NCI-H1417 (cell line): Measurements from ENCODE around the gene RECQL5.

Experiments used
- DNase-seq, 3 experiments: peaks; one replicate each; lab custom pipeline; 2025; lab: John Stamatoyannopoulos, UW

Gene RECQL5

GRCh38 chr17:75633486-75634375 is 33.2 kb downstream of the RECQL5 start:
- DNase-seq, result peak; percentile 77 to 94 (median 90)

DNA sequence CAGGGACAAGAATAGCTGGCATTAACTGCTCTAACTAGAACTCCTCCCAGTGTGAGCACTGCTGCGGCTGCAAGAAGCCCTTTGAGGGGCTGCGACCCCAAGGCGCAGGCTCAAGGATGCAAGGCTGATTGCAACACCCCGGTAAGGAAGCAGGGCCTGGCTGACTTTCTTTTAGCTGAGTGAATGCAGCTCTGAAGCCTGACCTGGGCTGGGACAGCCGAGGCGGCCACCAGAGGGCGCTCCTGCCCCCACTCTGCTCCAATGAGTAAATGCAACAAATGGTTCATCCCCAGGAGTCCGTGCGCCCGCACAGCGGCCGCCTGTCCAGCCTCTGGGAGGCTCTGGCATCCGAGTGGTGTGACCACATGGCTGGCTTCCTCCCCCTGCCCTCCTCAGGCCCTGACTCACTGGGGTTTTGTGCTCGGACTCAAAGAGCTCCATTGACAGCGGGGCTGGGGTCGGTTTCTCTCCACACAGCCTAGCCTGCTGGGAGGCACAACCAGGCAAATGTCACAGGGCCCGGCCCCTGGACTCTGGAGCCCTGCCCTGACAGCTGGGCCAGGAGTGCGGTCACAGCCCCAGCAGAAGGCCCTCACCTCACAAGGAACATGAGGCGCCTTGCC is 34.0 kb downstream of the RECQL5 start, which contains the start of gene SMIM5:
TSS of gene SMIM5 (plus strand) at position 572 of the 623 bp plus-strand sequence. CDS start 6,768 bp downstream, outside the sequence.
- peak; percentile 44 to 63 (median 59) for DNase-seq

DNA sequence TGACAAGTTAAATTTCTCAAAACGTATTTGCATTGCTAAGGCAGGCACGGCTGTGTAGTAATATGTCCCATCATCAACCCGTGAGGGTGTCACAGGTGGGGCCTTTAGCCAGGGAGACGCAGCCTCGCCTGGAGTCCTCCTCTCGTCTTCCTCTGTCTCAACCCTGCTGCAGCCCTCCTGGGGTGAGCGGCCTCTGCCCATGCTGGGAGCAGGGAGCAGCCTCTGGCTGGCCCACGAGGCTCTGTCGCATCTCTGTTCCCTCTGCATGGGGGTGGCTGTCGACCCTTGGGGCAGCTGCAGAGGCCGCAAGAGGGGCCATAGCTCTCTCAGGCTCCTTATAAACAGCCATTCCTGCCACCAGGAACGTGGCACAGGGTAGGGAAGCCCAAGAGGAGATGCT is 34.5 kb downstream of the RECQL5 start:
- DNase-seq, result no peak

DNA sequence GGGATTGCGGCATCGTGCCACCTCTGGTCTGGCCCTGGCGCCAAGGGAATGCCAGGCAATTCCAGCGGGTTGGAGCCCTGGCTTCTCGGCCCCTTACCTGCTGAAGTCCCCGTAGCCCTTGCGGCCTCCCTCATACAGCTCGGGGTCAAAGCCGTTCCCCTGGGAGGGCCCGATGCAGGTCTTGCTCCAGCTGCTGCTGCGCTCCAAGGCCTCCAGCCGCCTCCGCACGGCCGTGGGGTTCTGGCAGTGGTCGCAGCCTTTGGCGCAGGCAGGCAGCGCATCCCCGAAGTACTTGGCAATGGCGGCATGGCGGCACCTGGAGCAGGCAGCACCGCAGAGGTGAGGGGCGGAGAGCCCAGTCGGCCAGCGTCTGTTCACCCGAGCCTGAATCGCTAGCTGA is 35.6 kb downstream of the RECQL5 start:
- no peak for DNase-seq

DNA sequence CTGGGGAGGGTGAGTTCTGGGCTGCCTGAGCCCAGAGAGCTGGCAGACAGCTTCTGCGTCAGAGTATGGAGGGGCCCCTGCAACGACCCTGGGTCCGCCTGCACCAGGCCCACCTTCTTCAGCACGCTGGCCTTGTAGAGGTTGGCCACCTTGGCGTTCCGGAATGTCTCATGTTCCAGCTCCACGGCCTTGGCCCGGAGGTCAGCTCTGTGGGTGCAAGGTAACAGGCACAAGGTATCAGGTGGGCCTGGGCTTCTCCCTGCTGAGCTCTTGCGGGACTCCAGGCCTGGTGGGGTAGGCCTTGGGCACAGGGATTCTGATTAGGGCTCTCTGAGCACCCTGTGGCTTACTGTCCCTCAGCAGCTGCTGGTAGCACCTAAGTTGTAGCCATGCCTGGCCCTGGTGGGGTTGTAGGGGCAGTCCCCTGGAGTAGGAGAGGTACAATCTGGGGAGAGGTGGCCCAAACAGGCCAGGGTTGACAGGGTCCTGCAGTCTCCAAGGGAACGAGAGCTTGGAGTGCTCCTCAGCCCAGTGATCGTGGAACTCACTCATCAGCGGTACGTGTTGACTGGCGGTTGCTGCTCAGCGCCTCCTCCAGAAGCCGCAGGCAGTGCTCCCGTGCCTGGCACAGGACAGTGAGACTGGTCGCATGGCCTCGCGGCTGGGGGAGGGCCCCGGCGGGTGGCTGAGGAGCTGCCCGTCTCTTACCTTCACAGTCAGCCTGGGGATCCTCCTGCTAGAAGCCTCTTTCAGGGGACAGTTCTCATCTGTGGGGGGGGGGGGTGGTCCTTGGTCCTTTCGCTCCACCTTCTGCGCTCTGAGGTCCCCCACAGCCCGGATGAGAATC is 36.7 kb downstream of the RECQL5 start:
- DNase-seq, result no peak

DNA sequence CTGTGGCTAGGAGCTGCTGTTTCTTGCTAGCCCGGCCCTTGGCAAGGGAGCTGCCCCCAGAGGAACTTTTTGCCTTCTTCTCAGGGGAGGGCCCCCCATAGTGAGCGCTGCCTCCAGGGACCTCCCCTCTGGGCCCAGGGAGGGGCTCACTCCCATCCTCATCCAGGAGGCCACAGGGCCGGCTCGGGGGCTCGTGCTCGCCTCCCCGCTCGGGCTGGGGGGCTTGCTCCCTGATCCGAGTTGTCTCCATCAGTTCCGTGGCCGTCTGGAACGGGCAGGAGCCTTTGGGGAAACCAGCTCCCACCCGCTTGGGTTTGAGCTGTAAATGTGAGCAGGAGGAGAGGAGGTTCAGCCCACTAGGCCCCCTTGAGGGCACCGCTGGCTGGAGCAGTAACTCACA is 37.8 kb downstream of the RECQL5 start:
- no peak for DNase-seq

DNA sequence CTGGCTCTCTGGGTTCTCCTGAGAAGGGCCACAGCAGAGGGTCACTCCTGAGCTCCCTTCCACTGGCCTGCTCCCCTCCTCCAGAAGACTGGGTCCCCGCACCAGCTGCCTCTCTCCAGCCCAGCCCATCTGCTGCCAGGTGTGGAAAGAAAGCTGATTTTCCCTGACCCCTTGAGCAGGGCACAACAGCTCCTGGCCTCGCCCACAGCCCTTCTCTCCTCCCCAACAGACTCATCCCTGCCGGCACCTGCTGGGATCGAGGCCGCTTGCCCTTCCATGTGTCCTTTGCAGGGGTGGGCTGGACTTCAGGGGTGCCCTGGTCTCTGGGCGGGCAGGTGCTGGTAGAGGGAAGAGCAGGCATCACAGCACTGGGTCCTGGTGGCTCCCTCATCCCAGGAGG is 38.5 kb downstream of the RECQL5 start:
- DNase-seq, result no peak

GRCh38 chr17:75627094-75627493 is 39.9 kb downstream of the RECQL5 start:
- no peak for DNase-seq

DNA sequence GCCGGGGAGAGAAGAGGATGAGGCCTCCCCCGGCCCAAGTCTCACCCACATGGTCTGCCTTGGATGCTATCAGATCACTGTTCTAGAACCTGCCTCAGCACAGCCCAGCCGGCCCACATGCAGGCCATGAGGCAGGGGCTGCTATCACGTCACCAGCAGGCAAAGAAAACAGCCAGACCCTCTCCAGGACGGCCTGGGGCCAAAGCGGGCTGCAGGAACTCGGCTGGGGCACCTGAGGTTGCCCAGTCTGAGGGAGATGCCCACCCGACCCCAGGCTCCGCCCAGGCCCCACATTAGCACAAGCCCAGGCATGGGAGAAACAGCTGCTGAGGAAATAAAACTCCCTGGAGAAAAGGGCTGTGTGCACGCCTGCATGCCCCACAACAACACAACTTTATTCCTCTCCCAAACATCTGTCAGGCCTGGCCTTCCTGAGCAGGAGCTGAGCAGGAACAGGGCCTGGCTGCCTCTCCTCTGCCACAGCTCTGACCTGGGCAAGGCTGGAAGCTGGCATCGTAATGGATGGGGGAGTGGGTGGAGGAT is 40.4 kb downstream of the RECQL5 start:
- no peak for DNase-seq

GRCh38 chr17:75625813-75626486 is 41.0 kb downstream of the RECQL5 start:
- peak in 1 of 3 experiments; percentile 12 for DNase-seq

DNA sequence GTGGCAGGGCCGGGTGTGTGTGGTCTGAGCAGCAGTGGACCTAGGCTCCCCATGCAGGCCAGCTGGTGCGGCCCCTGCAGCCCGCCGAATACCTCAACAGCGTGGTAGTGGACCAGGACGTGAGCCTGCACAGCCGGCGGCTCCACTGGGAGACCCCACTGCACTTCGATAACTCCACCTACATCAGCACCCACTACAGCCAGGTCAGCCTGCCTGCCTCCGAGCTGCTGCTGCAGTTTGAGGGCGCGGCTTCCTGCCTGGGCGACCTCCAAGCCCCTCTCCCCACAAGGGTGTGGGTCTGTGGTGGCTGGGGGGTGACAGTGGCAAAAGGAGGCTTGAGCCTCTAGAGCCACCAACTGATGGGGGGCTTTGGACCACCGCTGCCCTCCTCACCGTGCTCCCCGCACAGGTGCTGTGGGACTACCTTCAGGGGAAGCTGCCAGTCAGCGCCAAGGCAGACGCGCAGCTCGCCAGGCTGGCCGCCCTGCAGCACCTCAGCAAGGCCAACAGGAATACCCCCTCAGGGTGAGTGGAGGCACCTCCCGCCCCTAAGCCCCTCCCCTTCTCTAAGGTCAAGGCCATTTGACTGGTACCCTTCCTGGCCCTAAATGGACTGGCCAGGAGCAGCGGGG is 42.1 kb downstream of the RECQL5 start:
- DNase-seq, result no peak

DNA sequence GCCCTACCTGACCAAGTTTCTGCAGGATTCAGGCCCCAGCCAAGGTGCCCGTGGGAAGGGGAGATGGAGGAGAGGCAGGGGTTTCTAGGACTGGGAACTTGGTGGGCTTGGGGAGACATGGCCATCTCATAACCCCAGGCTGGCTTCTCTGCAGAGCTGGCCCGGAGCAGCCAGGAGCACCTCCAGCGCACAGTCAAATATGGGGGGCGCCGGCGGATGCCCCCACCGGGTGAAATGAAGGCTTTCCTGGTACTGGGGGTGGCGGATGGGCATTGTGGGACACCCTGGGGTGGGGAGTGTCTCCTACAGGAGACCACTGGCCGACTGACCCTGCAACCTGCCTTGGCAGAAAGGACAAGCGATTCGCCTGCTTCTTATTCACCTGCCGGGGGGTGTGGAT is 42.9 kb downstream of the RECQL5 start:
- DNase-seq, result no peak

GRCh38 chr17:75623386-75623785 is 43.6 kb downstream of the RECQL5 start:
- DNase-seq, result no peak

- DNase-seq, result no peak
These were observed 44.1 kb downstream of the RECQL5 start for GRCh38 chr17:75622771-75623273.

GRCh38 chr17:75622076-75622475 is 44.9 kb downstream of the RECQL5 start:
- no peak for DNase-seq

DNA sequence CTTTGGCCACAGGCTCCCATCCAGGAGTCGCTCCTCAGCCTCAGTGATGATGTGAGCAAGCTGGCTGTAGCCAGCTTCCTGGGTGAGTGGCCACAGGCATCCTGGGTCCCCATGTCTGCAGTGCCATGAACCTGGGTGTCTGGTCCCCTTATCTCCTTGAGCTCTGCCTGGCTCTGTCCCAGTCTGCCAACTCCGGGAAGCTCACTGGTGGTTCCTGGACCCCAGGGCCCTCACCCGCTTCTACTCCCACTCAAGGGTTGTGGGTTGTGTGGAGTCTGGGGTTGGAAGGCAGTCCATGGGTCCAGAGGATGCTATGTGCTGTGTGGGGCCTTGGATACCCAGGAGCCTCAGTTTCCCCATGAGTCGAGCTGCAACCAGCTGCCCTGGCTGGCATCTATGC is 45.5 kb downstream of the RECQL5 start:
- no peak for DNase-seq

DNA sequence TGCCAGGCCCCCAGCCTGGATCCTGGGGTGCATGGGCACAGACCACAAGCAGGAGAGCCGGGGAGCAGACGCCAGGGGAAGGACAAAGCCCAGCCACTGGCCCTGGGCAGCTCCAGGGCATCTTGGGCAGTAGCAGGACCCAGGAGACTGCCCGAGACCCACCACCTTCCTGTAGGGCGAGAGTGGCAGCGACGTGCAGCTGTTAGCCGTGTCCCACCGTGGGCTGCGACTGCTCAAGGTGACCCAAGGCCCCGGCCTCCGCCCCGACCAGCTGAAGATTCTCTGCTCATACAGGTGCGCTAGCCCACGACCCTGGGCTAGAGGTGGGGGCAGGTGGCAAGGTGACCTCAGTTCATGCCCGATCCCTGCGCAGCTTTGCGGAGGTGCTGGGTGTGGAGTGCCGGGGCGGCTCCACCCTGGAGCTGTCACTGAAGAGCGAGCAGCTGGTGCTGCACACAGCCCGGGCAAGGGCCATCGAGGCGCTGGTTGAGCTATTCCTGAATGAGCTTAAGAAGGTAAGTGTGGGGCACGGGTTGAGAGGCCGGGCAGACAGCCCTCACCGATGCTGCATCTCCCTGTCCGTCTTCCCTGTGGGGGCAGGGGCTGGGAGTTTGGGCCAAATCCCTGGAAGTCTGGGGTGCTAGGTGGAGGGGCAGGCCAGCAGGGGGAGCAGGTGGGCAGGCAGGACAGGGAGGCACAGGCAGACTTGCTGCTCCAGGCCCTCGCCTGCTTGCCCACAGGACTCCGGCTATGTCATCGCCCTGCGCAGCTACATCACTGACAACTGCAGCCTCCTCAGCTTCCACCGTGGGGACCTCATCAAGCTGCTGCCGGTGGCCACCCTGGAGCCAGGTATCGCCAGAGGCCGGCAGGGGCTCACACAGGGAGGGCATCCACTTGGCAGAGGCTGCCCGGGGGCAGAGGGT is 47.2 kb downstream of the RECQL5 start:
- DNase-seq, result peak; percentile 10 to 42 (median 13)

DNA sequence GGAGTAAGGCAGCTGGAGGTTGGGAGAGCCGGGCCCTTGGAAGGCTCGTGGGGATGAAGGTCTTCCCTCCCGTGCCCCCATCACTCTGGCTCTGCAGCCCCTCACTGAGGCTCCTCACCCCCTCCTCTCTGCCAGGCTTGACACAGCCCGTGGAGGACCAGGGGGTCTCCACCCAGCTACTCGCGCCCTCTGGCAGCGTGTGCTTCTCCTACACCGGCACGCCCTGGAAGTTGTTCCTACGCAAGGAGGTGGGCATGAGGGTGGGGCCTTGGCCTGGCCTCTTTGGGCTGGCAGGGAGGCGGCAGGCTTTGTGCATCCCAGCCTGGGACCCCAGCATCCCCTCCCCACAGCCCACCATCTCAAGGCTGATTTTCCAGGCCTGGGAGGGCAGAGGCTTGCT is 49.3 kb downstream of the RECQL5 start:
- DNase-seq, result no peak

DNA sequence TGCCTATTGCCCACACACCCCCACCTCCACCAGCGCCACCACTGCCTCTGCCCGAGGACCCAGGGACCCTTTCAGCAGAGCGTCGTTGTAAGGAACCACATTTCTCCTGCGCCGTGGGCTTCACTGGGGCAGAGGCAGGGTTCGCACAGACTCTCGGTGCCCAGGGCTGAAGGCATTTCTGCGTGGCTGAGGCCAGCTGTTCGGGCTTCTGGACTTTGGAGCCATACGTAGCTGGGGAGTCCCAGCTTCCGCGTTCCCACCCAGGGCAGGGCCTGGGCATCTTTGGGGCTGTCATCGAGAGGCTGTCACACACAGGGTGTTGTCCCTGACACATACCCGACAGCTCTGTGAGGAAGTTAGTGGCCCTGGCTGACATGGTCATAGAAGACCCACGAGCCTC is 49.7 kb downstream of the RECQL5 start:
- DNase-seq, result no peak
